GM23338 (cell line): ENCODE measurements around the gene NFIB. TPM values are rescaled to one million over a fixed set of nuclear protein-coding genes. Genes with fewer than 3 reads are reported as not detected.

Source experiments
- ATAC-seq: fragments of 200-7000 bp; cut with Tn5 transposase; 3 replicates; pipeline ENCODE4 v1.9.1; 2020
- DNase-seq: peaks from one replicate; pipeline ENCODE4 v3.0.0-alpha.2; 2015; ENCODE audit warnings: low spot score
- H2AFZ ChIP-seq: fragments of 200-600 bp; sonication (generic); 2 replicates; pipeline ENCODE4 v1.8.0; 2016; ENCODE audit warnings: antibody characterized with exemption, mild to moderate bottlenecking, moderate library complexity
- H3F3A ChIP-seq: fragments of 200-600 bp; sonication (generic); replicated peaks from 2 replicates; pipeline ENCODE4 v1.8.0; 2017; ENCODE audit warnings: antibody characterized with exemption, mixed run types, low read depth
- H3K27ac ChIP-seq: fragments of 200-600 bp; sonication (generic); 2 replicates; pipeline ENCODE4 v1.6.1; 2016; ENCODE audit warnings: low read depth
- H3K27me3 ChIP-seq: fragments of 200-600 bp; sonication (generic); 2 replicates; pipeline ENCODE4 v1.8.0; 2016; ENCODE audit warnings: mild to moderate bottlenecking, mixed run types, moderate library complexity; ENCODE audit not compliant: insufficient read depth
- H3K36me3 ChIP-seq: fragments of 200-600 bp; sonication (generic); 2 replicates; pipeline ENCODE4 v1.8.0; 2016; ENCODE audit warnings: mild to moderate bottlenecking; ENCODE audit not compliant: insufficient read depth
- H3K4me1 ChIP-seq: fragments of 200-600 bp; sonication (generic); 2 replicates; pipeline ENCODE4 v1.8.0; 2016; ENCODE audit warnings: mild to moderate bottlenecking, moderate library complexity; ENCODE audit not compliant: insufficient read depth
- H3K4me2 ChIP-seq: fragments of 200-600 bp; sonication (generic); 2 replicates; pipeline ENCODE4 v1.7.1; 2017; ENCODE audit warnings: mixed run types
- H3K4me3 ChIP-seq: fragments of 200-600 bp; sonication (generic); 2 replicates; pipeline ENCODE4 v1.6.1; 2016; ENCODE audit warnings: mixed run types
- H3K79me2 ChIP-seq: fragments of 200-600 bp; sonication (generic); replicated peaks from 2 replicates; pipeline ENCODE4 v1.8.0; 2017; ENCODE audit warnings: mild to moderate bottlenecking; ENCODE audit not compliant: insufficient read depth
- H3K9me2 ChIP-seq: fragments of 200-600 bp; sonication (generic); 2 replicates; pipeline ENCODE4 v1.8.0; 2017; ENCODE audit not compliant: insufficient read depth
- H4K20me1 ChIP-seq: fragments of 200-600 bp; sonication (generic); replicated peaks from 2 replicates; pipeline ENCODE4 v1.8.0; 2017; ENCODE audit warnings: mild to moderate bottlenecking; ENCODE audit not compliant: insufficient read depth
- H3K27ac Mint-ChIP-seq: 2 replicates; pipeline ENCODE4 v1.8.0; 2020; ENCODE audit warnings: inconsistent platforms, mild to moderate bottlenecking, moderate library complexity, mixed read lengths
- H3K27me3 Mint-ChIP-seq: 3 replicates; pipeline ENCODE4 v1.8.0; 2022; ENCODE audit warnings: low read depth, mild to moderate bottlenecking, moderate library complexity, mixed read lengths, inconsistent platforms; ENCODE audit not compliant: insufficient read depth, poor library complexity
- H3K36me3 Mint-ChIP-seq: 3 replicates; pipeline ENCODE4 v1.8.0; 2021; ENCODE audit warnings: low read depth, mild to moderate bottlenecking, inconsistent platforms, moderate library complexity, mixed read lengths
- H3K4me1 Mint-ChIP-seq: 3 replicates; pipeline ENCODE4 v1.8.0; 2020; ENCODE audit warnings: mild to moderate bottlenecking, inconsistent platforms, mixed read lengths
- H3K4me3 Mint-ChIP-seq: 3 replicates; pipeline ENCODE4 v1.8.0; 2021; ENCODE audit warnings: moderate library complexity, mild to moderate bottlenecking, inconsistent platforms, mixed read lengths
- H3K9me3 Mint-ChIP-seq: 3 replicates; pipeline ENCODE4 v1.8.0; 2020; ENCODE audit warnings: moderate library complexity, mild to moderate bottlenecking, inconsistent platforms, mixed read lengths
- CREB1 ChIP-seq: fragments of 250-450 bp; sonication (Bioruptor Pico); IDR thresholded peaks from 2 replicates; pipeline ENCODE4 v1.5.0; 2020; ENCODE audit warnings: low read depth, mild to moderate bottlenecking, moderate library complexity
- CTCF ChIP-seq, 2 experiments: fragments of 200-600 bp in 1 of 2; sonication (generic) in 1 of 2; conservative IDR thresholded peaks; 2 replicates each; pipeline versions ENCODE4 v1.5.1 to v1.6.1; 2016 to 2017; ENCODE audit warnings: antibody characterized with exemption in 2 of 2, low read depth in 2 of 2, mild to moderate bottlenecking in 2 of 2, moderate library complexity in 1 of 2
- ETS1 ChIP-seq: IDR thresholded peaks from 2 replicates; pipeline ENCODE4 v1.6.1; 2016; ENCODE audit warnings: antibody characterized with exemption
- EZH2 ChIP-seq: fragments of 200-600 bp; sonication (generic); IDR thresholded peaks from one replicate; pipeline ENCODE4 v1.8.0; 2017; ENCODE audit warnings: antibody characterized with exemption, mild to moderate bottlenecking, low read depth; ENCODE audit not compliant: unreplicated experiment
- EZH2phosphoT487 ChIP-seq: fragments of 200-600 bp; sonication (generic); IDR thresholded peaks from one replicate; pipeline ENCODE4 v1.8.1; 2018; ENCODE audit warnings: antibody characterized with exemption; ENCODE audit not compliant: unreplicated experiment
- JUNB ChIP-seq: IDR thresholded peaks from one replicate; pipeline ENCODE4 v1.6.1; 2016; ENCODE audit warnings: antibody characterized with exemption; ENCODE audit not compliant: unreplicated experiment
- NANOG ChIP-seq: IDR thresholded peaks from 2 replicates; pipeline ENCODE4 v1.6.1; 2016; ENCODE audit warnings: antibody characterized with exemption, borderline replicate concordance
- POLR2AphosphoS5 ChIP-seq: IDR thresholded peaks from 2 replicates; pipeline ENCODE4 v1.6.1; 2016; ENCODE audit warnings: antibody characterized with exemption, low read depth
- REST ChIP-seq: IDR thresholded peaks from one replicate; pipeline ENCODE4 v1.6.1; 2018; ENCODE audit warnings: antibody characterized with exemption; ENCODE audit not compliant: unreplicated experiment
- polyA plus RNA-seq: library from polyadenylated mRNA; unstranded; fragments of >200 nt; fragmentation: Nextera tagmentation; extraction: Ambion mirVana; gene quantifications from 2 replicates; pipeline ENCODE4 v1.2.1, GENCODE V29; 2016
- total RNA-seq: library from RNA; depleted of rRNA; stranded (reverse); fragments of >200 nt; shearing (Covaris generic); gene quantifications from 2 replicates; pipeline ENCODE4 v1.2.3, GENCODE V29; 2014

NFIB gene
- total and polyA plus RNA-seq, 2 experiments from 2014 or later = 3.9 to 4.7 TPM

GRCh38 chr9:14061936-14062585 lies 251.9 kb downstream of the NFIB start:
- no peaks in the 10 kb centered on the region for H3K79me2 ChIP-seq
- Mint-ChIP-seq H3K27ac (no peak overlapping the region; the same call in 1 of the 2 replicates), H3K36me3 (no peaks in the 10 kb centered on the region), H3K4me1 (0 out of 3 replicates have a peak, but pooled peaks cover 2% of the 10 kb centered on the region), H3K27me3 (peaks cover 3% of the 10 kb centered on the region), H3K4me3 (no peak overlapping the region), H3K9me3 (no peaks in the 10 kb centered on the region)
- H3K27me3 ChIP-seq = no peaks in the 10 kb centered on the region
- H4K20me1 ChIP-seq = no peaks in the 10 kb centered on the region
- no peak overlapping the region for H3K4me2 ChIP-seq
- no peaks in the 10 kb centered on the region for H3F3A ChIP-seq
- no peaks in the 10 kb centered on the region for H3K36me3 ChIP-seq
- no peaks in the 10 kb centered on the region for H3K4me1 ChIP-seq
- ATAC-seq (no peak), DNase-seq (no peak)
- no peak overlapping the region for H3K4me3 ChIP-seq
- peak overlapping the region; percentile 23; the same call in 1 of the 2 replicates for H2AFZ ChIP-seq
- H3K27ac ChIP-seq = no peak overlapping the region
- TF ChIP-seq EZH2 (no peak), JUNB (no peak), CTCF (conservative IDR thresholded peaks at IDR 0.05; ENCODE audit: low read depth in 2 of 2) (no peak), POLR2AphosphoS5 (no peak), NANOG (no peak), EZH2phosphoT487 (no peak), REST (no peak), CREB1 (no peak), ETS1 (no peak)
- 0 out of 2 replicates have a peak, but pooled peaks cover 3% of the 10 kb centered on the region for H3K9me2 ChIP-seq
